ENCODE data around the gene KCNG2.
"Not testable (repeated sequence)": the region's sequence is repeated elsewhere in the genome, so short reads cannot be mapped to it uniquely, and the experiment has no call there.

KCNG2 gene

GRCh38 chr18:79871026-79871390, 73.3 kb downstream of the KCNG2 start:
- no peak for DNase-seq (ENCODE audit: low read depth)

- DNase-seq (ENCODE audit: low read depth), result no peak
Measured at GRCh38 chr18:79871481-79872091, 73.8 kb downstream of the KCNG2 start.

GRCh38 chr18:79872527-79873444, 75.0 kb downstream of the KCNG2 start:
- DNase-seq (ENCODE audit: low read depth), result no peak

GRCh38 chr18:79873449-79874110, 75.8 kb downstream of the KCNG2 start:
- no peak for DNase-seq (ENCODE audit: low read depth)

- no peak for DNase-seq (ENCODE audit: low read depth)
Measured at GRCh38 chr18:79874553-79875530, 77.1 kb downstream of the KCNG2 start.

- DNase-seq (ENCODE audit: low read depth), result no peak
Measured at GRCh38 chr18:79875531-79875919, 77.8 kb downstream of the KCNG2 start.

GRCh38 chr18:79875931-79876461, 78.3 kb downstream of the KCNG2 start:
- DNase-seq (ENCODE audit: low read depth), result no peak

GRCh38 chr18:79876497-79876896, 78.8 kb downstream of the KCNG2 start:
- no peak for DNase-seq (ENCODE audit: low read depth)

GRCh38 chr18:79877163-79878091, 79.7 kb downstream of the KCNG2 start:
- DNase-seq (ENCODE audit: low read depth), result no peak

- DNase-seq (ENCODE audit: low read depth), result not testable (repeated sequence)
Measured at GRCh38 chr18:79878246-79878645, 80.5 kb downstream of the KCNG2 start.

GRCh38 chr18:79878741-79879378, 81.1 kb downstream of the KCNG2 start:
- DNase-seq (ENCODE audit: low read depth), result no peak

GRCh38 chr18:79879566-79879965, 81.8 kb downstream of the KCNG2 start:
- DNase-seq (ENCODE audit: low read depth), result no peak

- DNase-seq (ENCODE audit: low read depth), result no peak
Measured at GRCh38 chr18:79881695-79882094, 84.0 kb downstream of the KCNG2 start.

- DNase-seq (ENCODE audit: low read depth), result no peak
Measured at GRCh38 chr18:79882522-79883241, 84.9 kb downstream of the KCNG2 start.

GRCh38 chr18:79883461-79884293, 85.9 kb downstream of the KCNG2 start:
- no peak for DNase-seq (ENCODE audit: low read depth)

- DNase-seq (ENCODE audit: low read depth), result no peak
Measured at GRCh38 chr18:79884294-79884962, 86.7 kb downstream of the KCNG2 start.

- no peak for DNase-seq (ENCODE audit: low read depth)
Measured at GRCh38 chr18:79884963-79885728, 87.4 kb downstream of the KCNG2 start.

All from CMK (cell line).